ENCODE data around the gene RSU1.

DNA sequence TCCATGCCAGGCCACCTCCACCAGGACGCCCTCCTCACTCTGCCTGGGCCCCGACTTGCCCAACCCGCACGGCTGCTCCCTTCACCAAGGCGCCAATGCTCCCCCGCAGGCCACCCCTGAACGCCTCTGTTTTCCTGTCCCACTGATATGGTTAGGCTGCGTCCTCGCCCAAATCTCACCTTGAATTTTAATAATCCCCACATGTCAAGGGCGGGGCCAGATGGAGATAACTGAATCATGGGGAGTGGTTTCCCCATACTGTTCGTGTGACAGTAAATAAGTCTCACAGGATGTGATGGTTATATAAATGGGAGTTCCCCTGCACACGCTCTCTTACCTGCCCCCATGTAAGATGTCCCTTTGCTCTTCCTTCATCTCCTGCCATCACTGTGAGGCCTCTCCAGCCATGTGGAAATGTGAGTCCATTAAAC, 29.8 kb downstream of the RSU1 start:
- TF ChIP-seq, protein P1, sequence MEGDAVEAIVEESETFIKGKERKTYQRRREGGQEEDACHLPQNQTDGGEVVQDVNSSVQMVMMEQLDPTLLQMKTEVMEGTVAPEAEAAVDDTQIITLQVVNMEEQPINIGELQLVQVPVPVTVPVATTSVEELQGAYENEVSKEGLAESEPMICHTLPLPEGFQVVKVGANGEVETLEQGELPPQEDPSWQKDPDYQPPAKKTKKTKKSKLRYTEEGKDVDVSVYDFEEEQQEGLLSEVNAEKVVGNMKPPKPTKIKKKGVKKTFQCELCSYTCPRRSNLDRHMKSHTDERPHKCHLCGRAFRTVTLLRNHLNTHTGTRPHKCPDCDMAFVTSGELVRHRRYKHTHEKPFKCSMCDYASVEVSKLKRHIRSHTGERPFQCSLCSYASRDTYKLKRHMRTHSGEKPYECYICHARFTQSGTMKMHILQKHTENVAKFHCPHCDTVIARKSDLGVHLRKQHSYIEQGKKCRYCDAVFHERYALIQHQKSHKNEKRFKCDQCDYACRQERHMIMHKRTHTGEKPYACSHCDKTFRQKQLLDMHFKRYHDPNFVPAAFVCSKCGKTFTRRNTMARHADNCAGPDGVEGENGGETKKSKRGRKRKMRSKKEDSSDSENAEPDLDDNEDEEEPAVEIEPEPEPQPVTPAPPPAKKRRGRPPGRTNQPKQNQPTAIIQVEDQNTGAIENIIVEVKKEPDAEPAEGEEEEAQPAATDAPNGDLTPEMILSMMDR (IDR thresholded peaks at IDR 0.05; ENCODE audit: insufficient read depth, low read depth, low read length), result no peak
- TF ChIP-seq EZH2 (IDR thresholded peaks at IDR 0.05; ENCODE audit: insufficient read depth, low read length), result no peak

Data from astrocyte (in vitro differentiated cells and primary cell).